Transverse colon (tissue), 4 donors: Measurements from ENCODE around the gene UBE2O. TPM values are rescaled to one million over a fixed set of nuclear protein-coding genes. Genes with fewer than 3 reads are reported as not detected.

Experiments
- DNase-seq: peaks from one replicate; pipeline ENCODE4 v3.0.0-alpha.2; 2019
- H3K27ac ChIP-seq, 4 donors: fragments of 200-600 bp; sonication (generic); 2 replicates each; pipeline ENCODE4 v1.5.1; 2016 to 2018; ENCODE audit warnings: inconsistent platforms in 4 of 4
- H3K27me3 ChIP-seq: fragments of 200-600 bp; sonication (generic); 2 replicates; pipeline ENCODE4 v1.5.1; 2017; ENCODE audit warnings: inconsistent platforms
- H3K36me3 ChIP-seq, 4 donors: fragments of 200-600 bp; sonication (generic); 2 replicates each; pipeline ENCODE4 v1.5.1; 2017 to 2019; ENCODE audit warnings: inconsistent platforms in 4 of 4
- H3K4me1 ChIP-seq, 4 donors: fragments of 200-600 bp; sonication (generic); 2 replicates each; pipeline ENCODE4 v1.5.1; 2017 to 2020; ENCODE audit warnings: inconsistent platforms in 4 of 4
- H3K4me3 ChIP-seq, 4 donors: fragments of 200-600 bp; sonication (generic); 1 replicate in 1 of 4; 2 replicates in 3 of 4; pipeline versions ENCODE4 v1.5.1 to v1.6.1; 2017 to 2019; ENCODE audit warnings: inconsistent platforms in 4 of 4
- H3K9me3 ChIP-seq, 2 donors: fragments of 200-600 bp; sonication (generic); 2 replicates each; pipeline ENCODE4 v1.5.1; 2017 to 2019; ENCODE audit warnings: inconsistent platforms in 2 of 2
- EP300 ChIP-seq: sonication (generic); formaldehyde crosslinking; IDR thresholded peaks from one replicate; pipeline ENCODE4 v1.6.1; 2017; ENCODE audit warnings: antibody characterized with exemption, low read depth
- POLR2A ChIP-seq: fragments of 450-650 bp; IDR thresholded peaks from one replicate; pipeline ENCODE4 v1.6.1; 2016; ENCODE audit warnings: antibody characterized with exemption, mild to moderate bottlenecking, moderate library complexity
- POLR2AphosphoS5 ChIP-seq, 3 donors: sonication (generic); formaldehyde crosslinking; IDR thresholded peaks; one replicate each; pipeline ENCODE4 v1.6.1; 2016; ENCODE audit warnings: antibody characterized with exemption in 3 of 3
- WGBS, 2 donors: methylation state at CpG; one replicate each; pipeline ENCODE4 v1.1.5; 2018; ENCODE audit warnings: low coverage in 1 of 2; 5-methylcytosine and 5-hydroxymethylcytosine counted together
- in situ Hi-C, 4 donors: fragments of 200-750 bp; cut with MboI; loops; one replicate each; pipeline versions ENCODE4 v1.15.0 to v1.15.1; 2017; ENCODE audit warnings: low sequenced_read_pairs in 3 of 4, low pct_ligation_motif_present in 1 of 4, low pct_unique_long_range_greater_than_20kb in 1 of 4
- intact Hi-C: fragments of 100-400 bp; cut with DNase I; formaldehyde crosslinking; loops from one replicate; pipeline ENCODE4 v1.15.1; 2023; ENCODE audit warnings: low total_unique reads
- total RNA-seq, 4 donors: library from RNA; depleted of rRNA; stranded (reverse); fragments of >200 nt; gene quantifications; one replicate each; pipeline ENCODE4 v1.1.0, GENCODE V29; 2016
- TF ChIP-seq, protein P1 (sequence below), 5 experiments: fragments of 200-600 bp in 3 of 5; fragments of 450-650 bp in 2 of 5; sonication (generic) in 3 of 5; IDR thresholded peaks; 1 replicate in 2 of 5; 2 replicates in 3 of 5; pipeline ENCODE4 v1.5.1; 2016 to 2017; ENCODE audit warnings: antibody characterized with exemption in 5 of 5, inconsistent platforms in 3 of 5, mild to moderate bottlenecking in 2 of 5, moderate library complexity in 1 of 5

Gene UBE2O
- total RNA-seq, 4 donors from 2014 or later: 9.8 to 28.8 (median 15.9) TPM

DNA sequence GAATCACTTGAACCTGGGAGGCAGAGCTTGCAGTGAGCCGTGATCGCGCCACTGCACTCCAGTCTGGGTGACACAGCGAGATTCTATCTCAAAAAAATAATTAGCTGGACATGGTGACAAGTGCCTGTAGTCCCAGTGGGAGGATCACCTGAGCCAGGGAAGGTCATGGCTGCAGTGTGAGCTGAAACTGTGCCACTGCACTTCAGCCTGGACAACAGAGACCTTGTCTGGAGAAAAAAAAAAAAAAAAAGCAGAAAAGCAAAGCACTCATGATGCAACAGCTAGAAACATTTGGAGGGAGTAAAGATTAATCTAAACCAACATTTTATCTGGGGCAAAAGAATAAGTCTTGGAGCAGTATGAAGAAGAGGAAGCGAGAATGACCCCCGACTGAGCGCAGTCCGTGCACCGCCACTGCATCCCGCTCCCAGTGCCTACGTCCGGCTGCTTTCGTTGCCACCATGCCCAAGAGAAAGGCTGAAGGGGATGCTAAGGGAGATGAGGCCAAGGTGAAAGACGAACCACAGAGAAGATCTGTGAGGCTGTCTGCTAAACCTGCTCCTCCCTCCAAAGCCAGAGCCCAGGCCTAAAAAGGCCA, 107.5 kb downstream of the UBE2O start:
- intact Hi-C loops: no loop called here
- TF ChIP-seq POLR2AphosphoS5 (IDR thresholded peaks at IDR 0.05) (no peak), POLR2A (no peak), EP300 (no peak)
- TF ChIP-seq, protein P1, sequence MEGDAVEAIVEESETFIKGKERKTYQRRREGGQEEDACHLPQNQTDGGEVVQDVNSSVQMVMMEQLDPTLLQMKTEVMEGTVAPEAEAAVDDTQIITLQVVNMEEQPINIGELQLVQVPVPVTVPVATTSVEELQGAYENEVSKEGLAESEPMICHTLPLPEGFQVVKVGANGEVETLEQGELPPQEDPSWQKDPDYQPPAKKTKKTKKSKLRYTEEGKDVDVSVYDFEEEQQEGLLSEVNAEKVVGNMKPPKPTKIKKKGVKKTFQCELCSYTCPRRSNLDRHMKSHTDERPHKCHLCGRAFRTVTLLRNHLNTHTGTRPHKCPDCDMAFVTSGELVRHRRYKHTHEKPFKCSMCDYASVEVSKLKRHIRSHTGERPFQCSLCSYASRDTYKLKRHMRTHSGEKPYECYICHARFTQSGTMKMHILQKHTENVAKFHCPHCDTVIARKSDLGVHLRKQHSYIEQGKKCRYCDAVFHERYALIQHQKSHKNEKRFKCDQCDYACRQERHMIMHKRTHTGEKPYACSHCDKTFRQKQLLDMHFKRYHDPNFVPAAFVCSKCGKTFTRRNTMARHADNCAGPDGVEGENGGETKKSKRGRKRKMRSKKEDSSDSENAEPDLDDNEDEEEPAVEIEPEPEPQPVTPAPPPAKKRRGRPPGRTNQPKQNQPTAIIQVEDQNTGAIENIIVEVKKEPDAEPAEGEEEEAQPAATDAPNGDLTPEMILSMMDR (IDR thresholded peaks at IDR 0.05): no peak

GRCh38 chr17:76343106-76343505, 109.8 kb downstream of the UBE2O start:
- H3K36me3 ChIP-seq: peaks cover 0 to 44% (median 12%) of the 10 kb centered on the region in 4 donors
- 95% methylated on average over 7 of the region's 7 CpGs; no CpG with 5 or more reads in 1 of the 2 donors for WGBS, 2 donors
- intact Hi-C loops (no loop called here), in situ Hi-C loops (no loop called here)
- H3K27ac ChIP-seq: no peak overlapping the region
- H3K4me3 ChIP-seq: no peak overlapping the region
- H3K27me3 ChIP-seq: no peaks in the 10 kb centered on the region
- H3K4me1 ChIP-seq: no peaks in the 10 kb centered on the region
- no peak for DNase-seq
- H3K9me3 ChIP-seq: no peaks in the 10 kb centered on the region
- no peak for TF ChIP-seq EP300
- no peak for TF ChIP-seq POLR2AphosphoS5 (IDR thresholded peaks at IDR 0.05)

More for the DNA sequence above, 107.5 kb downstream of the UBE2O start:
- Histone ChIP-seq H3K27ac (no peak overlapping the region), H3K9me3 (no peaks in the 10 kb centered on the region), H3K4me1 (no peaks in the 10 kb centered on the region), H3K4me3 (no peak overlapping the region), H3K27me3 (no peaks in the 10 kb centered on the region), H3K36me3 (peaks cover 0 to 47% (median 15%) of the 10 kb centered on the region in 4 donors)
- DNase-seq: no peak
- in situ Hi-C loops: no loop called here
- WGBS, 2 donors: 92 to 93% methylated on average over 14 of the region's 14 CpGs

DNA sequence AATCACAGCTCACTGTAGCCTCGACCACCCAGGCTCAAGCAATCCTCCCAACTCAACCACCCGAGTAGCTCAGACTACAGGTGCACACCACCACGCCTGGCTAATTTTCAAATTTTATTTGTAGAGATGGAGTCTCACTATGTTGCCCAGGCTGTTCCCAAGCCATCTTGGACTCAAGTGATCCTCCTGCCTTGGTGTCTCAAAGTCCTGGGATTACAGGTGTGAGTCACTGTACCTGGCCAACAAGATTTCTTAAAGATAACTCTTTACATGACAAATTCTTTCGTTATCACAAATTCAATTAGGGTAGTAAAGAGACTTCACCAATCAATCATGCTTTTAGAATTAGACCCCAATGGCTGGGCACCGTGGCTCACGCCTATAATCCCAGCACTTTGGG, 111.7 kb downstream of the UBE2O start:
- no peaks in the 10 kb centered on the region for H3K27me3 ChIP-seq
- intact Hi-C loops: no loop called here
- H3K36me3 ChIP-seq: peaks cover 0 to 29% (median 4%) of the 10 kb centered on the region in 4 donors
- H3K9me3 ChIP-seq: no peaks in the 10 kb centered on the region
- in situ Hi-C loops: no loop called here
- 80 to 93% methylated on average over 4 to 6 of the region's 6 CpGs for WGBS, 2 donors
- H3K4me3 ChIP-seq: no peak overlapping the region
- no peak overlapping the region for H3K27ac ChIP-seq
- no peaks in the 10 kb centered on the region for H3K4me1 ChIP-seq
- no peak for DNase-seq
- TF ChIP-seq EP300 (no peak), POLR2A (no peak), POLR2AphosphoS5 (IDR thresholded peaks at IDR 0.05) (no peak)
- TF ChIP-seq, protein P1 (IDR thresholded peaks at IDR 0.05): no peak

Other genes with a start within 250 kb of the UBE2O start
- gene RNF157, start 212.7 kb downstream of the UBE2O start, total RNA-seq: 100 to 1,000 TPM in 1 of 4 donors, 10 to 100 TPM in 3; 32.5 to 164 (median 54.8) TPM
- 10 to 100 TPM; 25.5 to 51.2 (median 34.5) TPM for gene UBALD2, start 187.8 kb downstream of the UBE2O start, total RNA-seq
- 1 to 10 TPM; 1.6 to 2.6 (median 2.0) TPM for gene QRICH2, start 144.9 kb downstream of the UBE2O start, total RNA-seq
- 100 to 1,000 TPM in 2 of 4 donors, 10 to 100 TPM in 2; 50.1 to 147 (median 96.7) TPM for gene PRPSAP1, start 99.2 kb downstream of the UBE2O start, total RNA-seq
- gene SPHK1, start 68.5 kb downstream of the UBE2O start, total RNA-seq: 10 to 100 TPM in 1 of 4 donors, 1 to 10 TPM in 2, not detected in 1; 4.2 to 16.1 (median 6.8) TPM
- gene AANAT, start 14.5 kb upstream of the UBE2O start, total RNA-seq: not detected
- 10 to 100 TPM; 11.3 to 47.4 (median 23.2) TPM for gene RHBDF2, start 48.3 kb upstream of the UBE2O start, total RNA-seq
- 10 to 100 TPM in 2 of 4 donors, 1 to 10 TPM in 2; 7.5 to 20.1 (median 11.3) TPM for gene CYGB, start 84.6 kb upstream of the UBE2O start, total RNA-seq
- 1 to 10 TPM in 1 of 4 donors, under 1 TPM in 1, not detected in 2; 0.64 to 6.8 TPM for gene PRCD, start 86.9 kb upstream of the UBE2O start, total RNA-seq
- 1 to 10 TPM in 3 of 4 donors, not detected in 1; 1.4 to 4.4 (median 1.6) TPM for gene ST6GALNAC2, start 132.7 kb upstream of the UBE2O start, total RNA-seq
- 100 to 1,000 TPM; 121 to 281 (median 182) TPM for gene ST6GALNAC1, start 190.6 kb upstream of the UBE2O start, total RNA-seq